ENCODE data around the gene LYPD6B.

Gene LYPD6B

GRCh38 chr2:149129433-149129832 lies 90.9 kb downstream of the LYPD6B start:
- no peak for DNase-seq

- DNase-seq = no peak
Measured at GRCh38 chr2:149132339-149132738, 93.8 kb downstream of the LYPD6B start.

GRCh38 chr2:149132901-149133300 lies 94.4 kb downstream of the LYPD6B start:
- no peak for DNase-seq

GRCh38 chr2:149134335-149134923 lies 95.9 kb downstream of the LYPD6B start:
- DNase-seq = no peak

- DNase-seq = no peak
Measured at GRCh38 chr2:149136111-149136510, 97.6 kb downstream of the LYPD6B start.

- DNase-seq = no peak
Measured at GRCh38 chr2:149141046-149141445, 102.5 kb downstream of the LYPD6B start.

- DNase-seq = no peak
Measured at GRCh38 chr2:149143734-149144133, 105.2 kb downstream of the LYPD6B start.

GRCh38 chr2:149145314-149146295 lies 107.1 kb downstream of the LYPD6B start:
- DNase-seq = no peak

- DNase-seq = no peak
Measured at GRCh38 chr2:149146876-149147275, 108.4 kb downstream of the LYPD6B start.

- DNase-seq = no peak
Measured at GRCh38 chr2:149148194-149149006, 109.9 kb downstream of the LYPD6B start.

GRCh38 chr2:149149007-149149297 lies 110.5 kb downstream of the LYPD6B start:
- DNase-seq = no peak

- no peak for DNase-seq
Measured at GRCh38 chr2:149152469-149152953, 114.0 kb downstream of the LYPD6B start.

- no peak for DNase-seq
Measured at GRCh38 chr2:149155196-149155969, 116.9 kb downstream of the LYPD6B start.

GRCh38 chr2:149155988-149156387 lies 117.5 kb downstream of the LYPD6B start:
- DNase-seq = no peak

- DNase-seq = no peak
Measured at GRCh38 chr2:149156971-149157740, 118.7 kb downstream of the LYPD6B start.

GRCh38 chr2:149158957-149159356 lies 120.5 kb downstream of the LYPD6B start:
- no peak for DNase-seq

GRCh38 chr2:149160195-149160594 lies 121.7 kb downstream of the LYPD6B start:
- no peak for DNase-seq

- no peak for DNase-seq
Measured at GRCh38 chr2:149160701-149161217, 122.3 kb downstream of the LYPD6B start.

- no peak for DNase-seq
Measured at GRCh38 chr2:149161481-149162225, 123.2 kb downstream of the LYPD6B start.

GRCh38 chr2:149164296-149164695 lies 125.8 kb downstream of the LYPD6B start:
- DNase-seq = no peak

GRCh38 chr2:149164827-149165226 lies 126.3 kb downstream of the LYPD6B start:
- DNase-seq = no peak

All from SHP77 (cell line).